Liver (tissue), 9 donors: ENCODE data around the gene PPP6R2. TPM values are rescaled to one million over a fixed set of nuclear protein-coding genes. Genes with fewer than 3 reads are reported as not detected.

ENCODE experiments used
- DNase-seq: peaks from one replicate; pipeline ENCODE4 v3.0.0-alpha.2; 2017; ENCODE audit warnings: low spot score
- H3K27ac ChIP-seq, 2 donors: one replicate each; pipeline ENCODE4 v1.7.0; 2013; ENCODE audit warnings: inconsistent platforms in 2 of 2, low read length in 2 of 2, control low read depth in 1 of 2, low read depth in 1 of 2, mild to moderate bottlenecking in 1 of 2
- H3K27me3 ChIP-seq, 4 donors: one replicate each; pipeline versions ENCODE4 v1.6.1 to v1.7.0; 2013; ENCODE audit warnings: low read length in 3 of 4, inconsistent platforms in 1 of 4, mild to moderate bottlenecking in 1 of 4, moderate library complexity in 1 of 4; ENCODE audit not compliant: control insufficient read depth in 4 of 4, insufficient read depth in 4 of 4
- H3K36me3 ChIP-seq, 4 donors: one replicate each; pipeline versions ENCODE4 v1.6.1 to v1.7.0; 2013; ENCODE audit warnings: low read length in 3 of 4, mild to moderate bottlenecking in 3 of 4, low read depth in 1 of 4, moderate library complexity in 1 of 4; ENCODE audit not compliant: control insufficient read depth in 4 of 4, insufficient read depth in 3 of 4
- H3K4me1 ChIP-seq, 4 donors: one replicate each; pipeline versions ENCODE4 v1.6.1 to v1.7.0; 2013; ENCODE audit warnings: low read length in 3 of 4, mild to moderate bottlenecking in 3 of 4, moderate library complexity in 1 of 4; ENCODE audit not compliant: control insufficient read depth in 4 of 4, insufficient read depth in 4 of 4
- H3K4me3 ChIP-seq, 3 donors: one replicate each; pipeline versions ENCODE4 v1.6.1 to v1.7.0; 2013; ENCODE audit warnings: low read length in 3 of 3, control low read depth in 1 of 3, low read depth in 1 of 3, mild to moderate bottlenecking in 1 of 3
- H3K9ac ChIP-seq, 2 donors: one replicate each; pipeline ENCODE4 v1.7.0; 2013; ENCODE audit warnings: low read length in 2 of 2, mild to moderate bottlenecking in 2 of 2, moderate library complexity in 2 of 2, control low read depth in 1 of 2, low read depth in 1 of 2
- H3K9me3 ChIP-seq, 4 donors: one replicate each; pipeline versions ENCODE4 v1.6.1 to v1.7.0; 2013; ENCODE audit warnings: low read length in 3 of 4; ENCODE audit not compliant: control insufficient read depth in 4 of 4
- EGR1 ChIP-seq, 2 donors: IDR thresholded peaks; 2 replicates each; pipeline ENCODE4 v1.6.1; 2016 to 2018; ENCODE audit warnings: antibody characterized with exemption in 2 of 2, low read depth in 2 of 2
- FOXA1 ChIP-seq: IDR thresholded peaks from 2 replicates; pipeline ENCODE4 v1.6.1; 2016; ENCODE audit warnings: antibody characterized with exemption
- FOXA2 ChIP-seq: IDR thresholded peaks from 2 replicates; pipeline ENCODE4 v1.6.1; 2016; ENCODE audit warnings: antibody characterized with exemption
- GABPA ChIP-seq, 2 donors: IDR thresholded peaks in 1 of 2; conservative IDR thresholded peaks in 1 of 2; 2 replicates each; pipeline ENCODE4 v1.6.1; 2016; ENCODE audit warnings: antibody characterized with exemption in 2 of 2, mild to moderate bottlenecking in 1 of 2, moderate library complexity in 1 of 2
- HNF4A ChIP-seq, 2 donors: conservative IDR thresholded peaks; 2 replicates each; pipeline ENCODE4 v1.6.1; 2016; ENCODE audit warnings: antibody characterized with exemption in 2 of 2, mild to moderate bottlenecking in 2 of 2
- HNF4G ChIP-seq: IDR thresholded peaks from 2 replicates; pipeline ENCODE4 v1.6.1; 2016; ENCODE audit warnings: antibody characterized with exemption
- JUND ChIP-seq, 2 donors: IDR thresholded peaks; 2 replicates each; pipeline ENCODE4 v1.6.1; 2016; ENCODE audit warnings: antibody characterized with exemption in 2 of 2
- NR2F2 ChIP-seq: IDR thresholded peaks from 2 replicates; pipeline ENCODE4 v1.6.1; 2016; ENCODE audit warnings: antibody characterized with exemption
- RAD21 ChIP-seq, 2 donors: IDR thresholded peaks; 2 replicates each; pipeline ENCODE4 v1.6.1; 2016; ENCODE audit warnings: antibody characterized with exemption in 2 of 2, mild to moderate bottlenecking in 2 of 2
- RXRA ChIP-seq, 2 donors: IDR thresholded peaks; 2 replicates each; pipeline ENCODE4 v1.6.1; 2017 to 2018; ENCODE audit warnings: antibody characterized with exemption in 2 of 2, mild to moderate bottlenecking in 1 of 2
- SP1 ChIP-seq: IDR thresholded peaks from 2 replicates; pipeline ENCODE4 v1.6.1; 2018; ENCODE audit warnings: antibody characterized with exemption, mild to moderate bottlenecking
- TAF1 ChIP-seq: conservative IDR thresholded peaks from 2 replicates; pipeline ENCODE4 v1.6.1; 2016; ENCODE audit warnings: antibody characterized with exemption, mild to moderate bottlenecking
- YY1 ChIP-seq: IDR thresholded peaks from 2 replicates; pipeline ENCODE4 v1.6.1; 2016; ENCODE audit warnings: antibody characterized with exemption, mild to moderate bottlenecking
- WGBS: extraction: QIAGEN DNeasy Blood & Tissue Kit; methylation state at CpG from one replicate; pipeline ENCODE4 v1.1.7; 2013; 5-methylcytosine and 5-hydroxymethylcytosine counted together
- polyA plus RNA-seq, 2 donors: library from polyadenylated mRNA; stranded (reverse) in 1 of 2; unstranded in 1 of 2; fragments of 200-250 nt in 1 of 2; fragments of >200 nt in 1 of 2; fragmentation: Nextera tagmentation in 1 of 2; extraction: Ambion mirVana in 1 of 2; gene quantifications; one replicate each; pipeline versions ENCODE4 v1.2.1 to v1.2.3, GENCODE V29; 2013 to 2015
- total RNA-seq, 2 donors: library from RNA; depleted of rRNA; stranded (reverse); fragments of >200 nt; gene quantifications; one replicate each; pipeline ENCODE4 v1.2.3, GENCODE V29; 2014
- TF ChIP-seq, protein P1 (sequence below): IDR thresholded peaks from 2 replicates; pipeline ENCODE4 v1.6.1; 2016; ENCODE audit warnings: antibody characterized with exemption, mild to moderate bottlenecking
- TF ChIP-seq, protein P2 (sequence below): fragments of 150-350 bp; IDR thresholded peaks from 2 replicates; pipeline ENCODE4 v1.5.1; 2017; ENCODE audit warnings: improper control_type of control experiment, low read depth, low read length; ENCODE audit not compliant: missing input control
- TF ChIP-seq, protein P3 (sequence below): IDR thresholded peaks from 2 replicates; pipeline ENCODE4 v1.6.1; 2016; ENCODE audit warnings: antibody characterized with exemption
- donor health status: healthy.
- donor health status: healthy.
- donor health status: healthy.
- donor health status: healthy.
- donor health status: healthy.

PPP6R2 gene
- total and polyA plus RNA-seq, 4 donors, result 28.8 to 117 (median 47.2) TPM

DNA sequence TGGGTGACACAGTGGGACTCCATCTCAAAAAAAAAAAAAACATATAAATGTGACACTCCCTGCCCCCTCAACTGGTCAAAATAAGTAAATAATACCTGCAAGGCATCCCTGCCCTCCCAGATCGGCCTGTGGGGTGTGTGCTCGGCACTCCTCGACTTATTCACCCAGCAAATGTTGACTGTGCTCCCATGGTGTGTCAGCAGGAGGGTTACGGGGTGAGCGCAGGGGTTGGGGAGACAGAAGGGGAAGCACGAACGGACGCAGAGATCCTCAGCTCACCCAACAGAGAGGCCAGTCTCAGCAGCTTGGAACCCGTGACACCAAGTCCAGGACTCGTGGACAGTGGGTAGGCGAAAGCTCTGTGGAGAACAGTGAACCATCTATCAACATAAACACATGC lies 136.6 kb downstream of the PPP6R2 start:
- Histone ChIP-seq H3K4me1 (peaks cover 4 to 27% (median 7%) of the 10 kb centered on the region in 4 donors), H3K9ac (no peak overlapping the region), H3K27ac (no peak overlapping the region), H3K27me3 (no peaks in the 10 kb centered on the region), H3K36me3 (peaks cover 0 to 1% (median 0%) of the 10 kb centered on the region in 4 donors), H3K9me3 (no peaks in the 10 kb centered on the region), H3K4me3 (no peak overlapping the region)
- no peak for DNase-seq
- no peak for TF ChIP-seq SP1
- TF ChIP-seq HNF4A (conservative IDR thresholded peaks at IDR 0.05), result no peak
- TF ChIP-seq, protein P1, sequence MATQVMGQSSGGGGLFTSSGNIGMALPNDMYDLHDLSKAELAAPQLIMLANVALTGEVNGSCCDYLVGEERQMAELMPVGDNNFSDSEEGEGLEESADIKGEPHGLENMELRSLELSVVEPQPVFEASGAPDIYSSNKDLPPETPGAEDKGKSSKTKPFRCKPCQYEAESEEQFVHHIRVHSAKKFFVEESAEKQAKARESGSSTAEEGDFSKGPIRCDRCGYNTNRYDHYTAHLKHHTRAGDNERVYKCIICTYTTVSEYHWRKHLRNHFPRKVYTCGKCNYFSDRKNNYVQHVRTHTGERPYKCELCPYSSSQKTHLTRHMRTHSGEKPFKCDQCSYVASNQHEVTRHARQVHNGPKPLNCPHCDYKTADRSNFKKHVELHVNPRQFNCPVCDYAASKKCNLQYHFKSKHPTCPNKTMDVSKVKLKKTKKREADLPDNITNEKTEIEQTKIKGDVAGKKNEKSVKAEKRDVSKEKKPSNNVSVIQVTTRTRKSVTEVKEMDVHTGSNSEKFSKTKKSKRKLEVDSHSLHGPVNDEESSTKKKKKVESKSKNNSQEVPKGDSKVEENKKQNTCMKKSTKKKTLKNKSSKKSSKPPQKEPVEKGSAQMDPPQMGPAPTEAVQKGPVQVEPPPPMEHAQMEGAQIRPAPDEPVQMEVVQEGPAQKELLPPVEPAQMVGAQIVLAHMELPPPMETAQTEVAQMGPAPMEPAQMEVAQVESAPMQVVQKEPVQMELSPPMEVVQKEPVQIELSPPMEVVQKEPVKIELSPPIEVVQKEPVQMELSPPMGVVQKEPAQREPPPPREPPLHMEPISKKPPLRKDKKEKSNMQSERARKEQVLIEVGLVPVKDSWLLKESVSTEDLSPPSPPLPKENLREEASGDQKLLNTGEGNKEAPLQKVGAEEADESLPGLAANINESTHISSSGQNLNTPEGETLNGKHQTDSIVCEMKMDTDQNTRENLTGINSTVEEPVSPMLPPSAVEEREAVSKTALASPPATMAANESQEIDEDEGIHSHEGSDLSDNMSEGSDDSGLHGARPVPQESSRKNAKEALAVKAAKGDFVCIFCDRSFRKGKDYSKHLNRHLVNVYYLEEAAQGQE, result no peak
- TF ChIP-seq RXRA (IDR thresholded peaks at IDR 0.05), result no peak
- no peak for TF ChIP-seq JUND (IDR thresholded peaks at IDR 0.05)
- no peak for TF ChIP-seq YY1
- TF ChIP-seq FOXA2, result no peak
- TF ChIP-seq NR2F2, result no peak
- TF ChIP-seq, protein P2, sequence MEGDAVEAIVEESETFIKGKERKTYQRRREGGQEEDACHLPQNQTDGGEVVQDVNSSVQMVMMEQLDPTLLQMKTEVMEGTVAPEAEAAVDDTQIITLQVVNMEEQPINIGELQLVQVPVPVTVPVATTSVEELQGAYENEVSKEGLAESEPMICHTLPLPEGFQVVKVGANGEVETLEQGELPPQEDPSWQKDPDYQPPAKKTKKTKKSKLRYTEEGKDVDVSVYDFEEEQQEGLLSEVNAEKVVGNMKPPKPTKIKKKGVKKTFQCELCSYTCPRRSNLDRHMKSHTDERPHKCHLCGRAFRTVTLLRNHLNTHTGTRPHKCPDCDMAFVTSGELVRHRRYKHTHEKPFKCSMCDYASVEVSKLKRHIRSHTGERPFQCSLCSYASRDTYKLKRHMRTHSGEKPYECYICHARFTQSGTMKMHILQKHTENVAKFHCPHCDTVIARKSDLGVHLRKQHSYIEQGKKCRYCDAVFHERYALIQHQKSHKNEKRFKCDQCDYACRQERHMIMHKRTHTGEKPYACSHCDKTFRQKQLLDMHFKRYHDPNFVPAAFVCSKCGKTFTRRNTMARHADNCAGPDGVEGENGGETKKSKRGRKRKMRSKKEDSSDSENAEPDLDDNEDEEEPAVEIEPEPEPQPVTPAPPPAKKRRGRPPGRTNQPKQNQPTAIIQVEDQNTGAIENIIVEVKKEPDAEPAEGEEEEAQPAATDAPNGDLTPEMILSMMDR, result no peak
- no peak for TF ChIP-seq EGR1 (IDR thresholded peaks at IDR 0.05; ENCODE audit: low read depth in 2 of 2)
- no peak for TF ChIP-seq FOXA1
- TF ChIP-seq TAF1, result no peak
- no peak for TF ChIP-seq HNF4G
- no peak for TF ChIP-seq GABPA (IDR thresholded peaks at IDR 0.05 in 1 of 2, conservative IDR thresholded peaks at IDR 0.05 in 1 of 2)
- TF ChIP-seq, protein P3, sequence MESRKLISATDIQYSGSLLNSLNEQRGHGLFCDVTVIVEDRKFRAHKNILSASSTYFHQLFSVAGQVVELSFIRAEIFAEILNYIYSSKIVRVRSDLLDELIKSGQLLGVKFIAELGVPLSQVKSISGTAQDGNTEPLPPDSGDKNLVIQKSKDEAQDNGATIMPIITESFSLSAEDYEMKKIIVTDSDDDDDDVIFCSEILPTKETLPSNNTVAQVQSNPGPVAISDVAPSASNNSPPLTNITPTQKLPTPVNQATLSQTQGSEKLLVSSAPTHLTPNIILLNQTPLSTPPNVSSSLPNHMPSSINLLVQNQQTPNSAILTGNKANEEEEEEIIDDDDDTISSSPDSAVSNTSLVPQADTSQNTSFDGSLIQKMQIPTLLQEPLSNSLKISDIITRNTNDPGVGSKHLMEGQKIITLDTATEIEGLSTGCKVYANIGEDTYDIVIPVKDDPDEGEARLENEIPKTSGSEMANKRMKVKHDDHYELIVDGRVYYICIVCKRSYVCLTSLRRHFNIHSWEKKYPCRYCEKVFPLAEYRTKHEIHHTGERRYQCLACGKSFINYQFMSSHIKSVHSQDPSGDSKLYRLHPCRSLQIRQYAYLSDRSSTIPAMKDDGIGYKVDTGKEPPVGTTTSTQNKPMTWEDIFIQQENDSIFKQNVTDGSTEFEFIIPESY, result no peak
- WGBS, result 72% methylated on average over 11 of the region's 11 CpGs

DNA sequence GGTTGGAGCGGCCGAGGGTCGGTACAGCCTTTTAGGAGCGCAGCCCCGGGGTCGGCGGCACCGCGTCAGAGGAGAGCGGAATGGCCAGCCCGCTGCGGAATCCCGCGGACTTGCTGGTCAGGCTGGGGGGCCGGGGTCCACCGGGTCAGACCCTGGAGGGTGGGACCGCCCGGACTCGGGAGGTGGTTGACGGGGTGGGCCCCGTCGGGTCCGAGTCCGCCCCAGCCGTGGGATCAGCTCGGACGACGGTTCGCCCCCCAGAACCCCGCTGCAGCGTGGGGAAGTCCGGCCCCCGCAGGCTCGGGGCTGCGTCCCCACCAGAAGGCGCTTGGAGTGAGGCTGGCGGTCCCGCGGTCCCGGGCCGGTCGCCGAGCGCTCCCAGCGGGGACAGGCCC lies 137.9 kb downstream of the PPP6R2 start:
- 7% methylated on average over 45 of the region's 45 CpGs for WGBS
- H3K27ac ChIP-seq, result no peak overlapping the region
- H3K4me1 ChIP-seq, result peaks cover 0 to 27% (median 8%) of the 10 kb centered on the region in 4 donors
- DNase-seq, result no peak
- no peaks in the 10 kb centered on the region for H3K9me3 ChIP-seq
- peaks cover 0 to 1% (median 0%) of the 10 kb centered on the region in 4 donors for H3K36me3 ChIP-seq
- no peaks in the 10 kb centered on the region for H3K27me3 ChIP-seq
- peak overlapping the region in 1 of 3 donors; percentile 66 for H3K4me3 ChIP-seq
- H3K9ac ChIP-seq, result no peak overlapping the region
- TF ChIP-seq RAD21 (IDR thresholded peaks at IDR 0.05) (no peak), RXRA (IDR thresholded peaks at IDR 0.05) (no peak), FOXA1 (no peak), TAF1 (no peak), SP1 (no peak), YY1 (no peak), EGR1 (IDR thresholded peaks at IDR 0.05; ENCODE audit: low read depth in 2 of 2) (no peak), FOXA2 (no peak), NR2F2 (no peak)
- TF ChIP-seq, protein P3, result no peak
- TF ChIP-seq, protein P1, result no peak
- TF ChIP-seq, protein P2, result no peak
